B cell (primary cell): ENCODE measurements around the gene CHPT1. TPM values are rescaled to one million over a fixed set of nuclear protein-coding genes. Genes with fewer than 3 reads are reported as not detected.

Experiments used
- ATAC-seq: fragments of 200-7000 bp; cut with Tn5 transposase; one replicate; pipeline ENCODE4 v1.10.0; 2021; ENCODE audit warnings: low read depth, mild to moderate bottlenecking, moderate number of reproducible peaks, moderate library complexity
- CTCF ChIA-PET: fragments of 350-600 bp; sonication (Branson Sonifier 250); formaldehyde crosslinking; loops from one replicate; lab custom pipeline; 2021; ENCODE audit warnings: antibody characterized with exemption, inconsistent platforms; lab: Charles Lee
- POLR2A ChIA-PET: fragments of 350-600 bp; sonication (Branson Sonifier 250); formaldehyde crosslinking; loops from one replicate; lab custom pipeline; 2021; ENCODE audit warnings: antibody characterized with exemption; lab: Charles Lee
- DNase-seq: peaks from one replicate; pipeline ENCODE4 v3.0.0; 2013
- H2AFZ ChIP-seq: 2 replicates; pipeline ENCODE4 v1.6.1; 2012; ENCODE audit warnings: mild to moderate bottlenecking, low read depth, low read length; ENCODE audit not compliant: insufficient read depth, poor library complexity, severe bottlenecking
- H3K27ac ChIP-seq, 2 donors: 1 replicate in 1 of 2; 2 replicates in 1 of 2; pipeline ENCODE4 v1.5.1; 2012 to 2013; ENCODE audit warnings: low read length in 2 of 2, mild to moderate bottlenecking in 2 of 2, moderate library complexity in 1 of 2
- H3K27me3 ChIP-seq, 4 experiments: fragments of 200-600 bp in 1 of 4; sonication (generic) in 1 of 4; replicated peaks in 1 of 4; 1 replicate in 2 of 4; 2 replicates in 2 of 4; pipeline versions ENCODE4 v1.6.1 to v1.7.0; 2013 to 2016; ENCODE audit warnings: low read length in 3 of 4, mild to moderate bottlenecking in 2 of 4, mixed read lengths in 1 of 4, moderate library complexity in 1 of 4; ENCODE audit not compliant: insufficient read depth in 4 of 4, control insufficient read depth in 3 of 4; ENCODE audit errors: control extremely low read depth in 1 of 4
- H3K36me3 ChIP-seq, 2 experiments: replicated peaks in 1 of 2; 1 replicate in 1 of 2; 2 replicates in 1 of 2; pipeline versions ENCODE4 v1.6.1 to v1.7.1; 2013; ENCODE audit warnings: low read length in 1 of 2; ENCODE audit not compliant: insufficient read depth in 2 of 2, control insufficient read depth in 1 of 2; ENCODE audit errors: control extremely low read depth in 1 of 2, extremely low read depth in 1 of 2
- H3K4me1 ChIP-seq, 2 donors: fragments of 200-600 bp in 1 of 2; sonication (generic) in 1 of 2; 1 replicate in 1 of 2; 2 replicates in 1 of 2; pipeline versions ENCODE4 v1.5.1 to v1.6.1; 2013 to 2017; ENCODE audit warnings: low read length in 2 of 2; ENCODE audit not compliant: control insufficient read depth in 2 of 2, insufficient read depth in 2 of 2
- H3K4me2 ChIP-seq: replicated peaks from 2 replicates; pipeline ENCODE3; 2012; ENCODE audit warnings: mild to moderate bottlenecking, low read depth, low read length; ENCODE audit not compliant: poor library complexity, severe bottlenecking
- H3K4me3 ChIP-seq, 5 experiments: fragments of 200-600 bp in 1 of 5; sonication (generic) in 1 of 5; 1 replicate in 3 of 5; 2 replicates in 2 of 5; pipeline versions ENCODE4 v1.5.1 to v1.7.0; 2011 to 2016; ENCODE audit warnings: low read length in 4 of 5, mild to moderate bottlenecking in 4 of 5, low read depth in 2 of 5, control low read depth in 1 of 5, moderate library complexity in 1 of 5; ENCODE audit not compliant: insufficient read depth in 1 of 5; ENCODE audit errors: control extremely low read depth in 1 of 5, extremely low read depth in 1 of 5
- H3K79me2 ChIP-seq: fragments of 200-600 bp; sonication (generic); one replicate; pipeline ENCODE4 v1.6.0; 2016; ENCODE audit warnings: low read length; ENCODE audit not compliant: control insufficient read depth, insufficient read depth
- H3K9ac ChIP-seq: fragments of 200-600 bp; sonication (generic); 2 replicates; pipeline ENCODE4 v1.6.1; 2017; ENCODE audit warnings: mild to moderate bottlenecking, low read length, moderate library complexity
- H3K9me3 ChIP-seq, 3 donors: one replicate each; pipeline versions ENCODE4 v1.6.1 to v1.7.1; 2013; ENCODE audit warnings: low read length in 2 of 3; ENCODE audit not compliant: control insufficient read depth in 2 of 3, insufficient read depth in 1 of 3; ENCODE audit errors: control extremely low read depth in 1 of 3
- H4K20me1 ChIP-seq: 2 replicates; pipeline ENCODE4 v1.6.0; 2012; ENCODE audit warnings: mild to moderate bottlenecking, low read length; ENCODE audit not compliant: insufficient read depth, control insufficient read depth, poor library complexity, severe bottlenecking
- H3K27ac Mint-ChIP-seq: one replicate; pipeline ENCODE4 v1.8.0; 2021; ENCODE audit warnings: mixed read lengths
- H3K27me3 Mint-ChIP-seq: one replicate; pipeline ENCODE4 v1.8.0; 2021; ENCODE audit warnings: mixed read lengths
- H3K4me1 Mint-ChIP-seq: one replicate; pipeline ENCODE4 v1.8.0; 2021; ENCODE audit warnings: mixed read lengths
- H3K4me3 Mint-ChIP-seq: one replicate; pipeline ENCODE4 v1.8.0; 2021; ENCODE audit warnings: mixed read lengths
- H3K9me3 Mint-ChIP-seq: one replicate; pipeline ENCODE4 v1.8.0; 2022; ENCODE audit warnings: mixed read lengths; ENCODE audit not compliant: insufficient read depth
- CTCF ChIP-seq: fragments of 200-600 bp; IDR thresholded peaks from one replicate; pipeline ENCODE4 v1.8.0; 2022; ENCODE audit warnings: antibody characterized with exemption, mild to moderate bottlenecking
- EZH2 ChIP-seq: IDR thresholded peaks from 2 replicates; pipeline ENCODE4 v1.6.1; 2012; ENCODE audit warnings: borderline replicate concordance, low read depth, mild to moderate bottlenecking, moderate library complexity, low read length; ENCODE audit not compliant: insufficient read depth, poor library complexity, severe bottlenecking
- WGBS: methylation state at CpG from one replicate; pipeline ENCODE4 v1.1.5; 2013; ENCODE audit warnings: missing lambda C conversion rate; ENCODE audit not compliant: insufficient coverage; 5-methylcytosine and 5-hydroxymethylcytosine counted together
- intact Hi-C: fragments of 100-400 bp; cut with micrococcal nuclease; formaldehyde crosslinking; loops from one replicate; pipeline ENCODE4 v1.10.0; 2022
- polyA plus RNA-seq: library from polyadenylated mRNA; depleted of rRNA; stranded (reverse); fragments of >200 nt; gene quantifications from 2 replicates; pipeline ENCODE4 v1.2.3, GENCODE V29; 2012
- total RNA-seq, 2 donors: library from RNA; stranded (reverse); fragments of 120-200 nt in 1 of 2; gene quantifications; 1 replicate in 1 of 2; 2 replicates in 1 of 2; pipeline versions ENCODE4 v1.2.3 to v1.2.4, GENCODE V29; 2013 to 2022

CHPT1 gene
- total and polyA plus RNA-seq, 2 donors (not counting 1 experiment from before 2014, with no cell fraction given), result 46.9 to 215 TPM

DNA sequence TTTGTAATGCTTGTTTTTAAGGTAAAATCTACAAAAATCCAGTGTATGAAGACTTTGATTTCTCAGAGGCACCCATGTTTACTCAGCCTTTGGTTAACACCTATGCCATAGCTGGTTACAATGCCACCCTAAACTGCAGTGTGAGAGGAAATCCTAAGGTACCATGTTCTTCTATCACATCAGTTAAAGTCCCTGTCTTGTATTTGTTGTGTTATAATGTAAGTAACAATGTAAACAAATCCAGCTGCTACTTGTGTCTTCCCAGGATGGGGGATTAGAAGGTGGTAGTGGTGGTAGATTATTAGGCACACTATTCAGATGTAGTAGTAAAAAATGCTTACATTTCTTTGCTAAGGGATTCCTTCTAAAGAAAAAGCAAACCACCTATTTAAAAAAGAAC lies 19.4 kb upstream of the CHPT1 start:
- H3K27me3 Mint-ChIP-seq, result no peaks in the 10 kb centered on the region
- no peak for TF ChIP-seq EZH2
- no peak for TF ChIP-seq CTCF
- Histone ChIP-seq H3K4me2 (no peak overlapping the region), H3K4me3 (no peak overlapping the region), H3K79me2 (no peaks in the 10 kb centered on the region), H3K9me3 (no peaks in the 10 kb centered on the region), H3K36me3 (no peaks in the 10 kb centered on the region), H2AFZ (no peak overlapping the region), H3K27ac (no peak overlapping the region), H3K4me1 (no peaks in the 10 kb centered on the region), H3K27me3 (no peaks in the 10 kb centered on the region), H3K9ac (no peak overlapping the region), H4K20me1 (no peaks in the 10 kb centered on the region)
- POLR2A ChIA-PET, result no interaction called here
- no peak overlapping the region for H3K27ac Mint-ChIP-seq
- no peak overlapping the region for H3K4me3 Mint-ChIP-seq
- ATAC-seq (no peak), DNase-seq (no peak)
- no peaks in the 10 kb centered on the region for H3K9me3 Mint-ChIP-seq
- CTCF ChIA-PET, result no interaction called here
- intact Hi-C loops, result no loop called here
- H3K4me1 Mint-ChIP-seq, result peaks cover 3% of the 10 kb centered on the region

- ChIA-PET POLR2A (no interaction called here), CTCF (no interaction called here)
- no peak overlapping the region for H3K9ac ChIP-seq
- Mint-ChIP-seq H3K4me3 (no peak overlapping the region), H3K27ac (no peak overlapping the region), H3K27me3 (peaks cover 3% of the 10 kb centered on the region), H3K4me1 (peaks cover 3% of the 10 kb centered on the region), H3K9me3 (no peaks in the 10 kb centered on the region)
- 100% methylated on average over 2 of the region's 3 CpGs for WGBS
- no peak for TF ChIP-seq EZH2
- no peak for TF ChIP-seq CTCF
- ATAC-seq (no peak), DNase-seq (no peak)
- H3K4me3 ChIP-seq, result no peak overlapping the region
- intact Hi-C loops, result loop anchor here (5.0 kb wide), 1 partner anchor 33 kb away; no protein-coding TSS in a partner anchor
- no peaks in the 10 kb centered on the region for H3K79me2 ChIP-seq
- no peaks in the 10 kb centered on the region for H3K4me1 ChIP-seq
- H3K27me3 ChIP-seq, result peaks cover 0 to under 1% (median 0%) of the 10 kb centered on the region in 4 experiments
- H3K9me3 ChIP-seq, result no peaks in the 10 kb centered on the region
- no peak overlapping the region for H3K27ac ChIP-seq
- H3K36me3 ChIP-seq, result no peaks in the 10 kb centered on the region
- no peak overlapping the region for H3K4me2 ChIP-seq
- no peaks in the 10 kb centered on the region for H4K20me1 ChIP-seq
- no peak overlapping the region for H2AFZ ChIP-seq
These were observed 17.2 kb upstream of the CHPT1 start for GRCh38 chr12:101680240-101680639.
